HG03457 (cell line): ENCODE results near the gene ANXA11.

Experiments used
- ATAC-seq: cut with Tn5 transposase; IDR thresholded peaks from one replicate; pipeline ENCODE4 v1.9.1; 2021; ENCODE audit warnings: moderate number of reproducible peaks; ENCODE audit not compliant: unreplicated experiment

ANXA11 gene

DNA sequence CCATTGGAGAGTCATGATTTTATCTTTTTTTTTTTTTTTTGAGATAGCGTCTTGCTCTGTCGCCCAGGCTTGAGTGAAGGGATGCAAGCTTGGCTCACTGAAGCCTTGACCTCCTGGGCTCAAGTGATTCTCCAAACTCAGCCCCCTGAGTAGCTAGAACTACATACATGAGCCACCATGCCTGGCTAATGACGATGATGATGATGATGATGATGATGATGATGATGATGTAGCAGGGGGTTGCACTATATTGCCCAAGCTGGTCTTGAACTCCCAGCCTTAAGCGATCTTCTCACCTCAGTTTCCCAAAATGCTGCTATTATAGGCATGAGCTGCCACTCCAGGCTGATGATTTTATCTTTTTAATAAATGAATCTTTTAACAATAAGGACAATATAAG, 86.7 kb downstream of the ANXA11 start:
- ATAC-seq: no peak

- no peak for ATAC-seq
Measured at GRCh38 chr10:80110986-80111385, 94.4 kb downstream of the ANXA11 start.

DNA sequence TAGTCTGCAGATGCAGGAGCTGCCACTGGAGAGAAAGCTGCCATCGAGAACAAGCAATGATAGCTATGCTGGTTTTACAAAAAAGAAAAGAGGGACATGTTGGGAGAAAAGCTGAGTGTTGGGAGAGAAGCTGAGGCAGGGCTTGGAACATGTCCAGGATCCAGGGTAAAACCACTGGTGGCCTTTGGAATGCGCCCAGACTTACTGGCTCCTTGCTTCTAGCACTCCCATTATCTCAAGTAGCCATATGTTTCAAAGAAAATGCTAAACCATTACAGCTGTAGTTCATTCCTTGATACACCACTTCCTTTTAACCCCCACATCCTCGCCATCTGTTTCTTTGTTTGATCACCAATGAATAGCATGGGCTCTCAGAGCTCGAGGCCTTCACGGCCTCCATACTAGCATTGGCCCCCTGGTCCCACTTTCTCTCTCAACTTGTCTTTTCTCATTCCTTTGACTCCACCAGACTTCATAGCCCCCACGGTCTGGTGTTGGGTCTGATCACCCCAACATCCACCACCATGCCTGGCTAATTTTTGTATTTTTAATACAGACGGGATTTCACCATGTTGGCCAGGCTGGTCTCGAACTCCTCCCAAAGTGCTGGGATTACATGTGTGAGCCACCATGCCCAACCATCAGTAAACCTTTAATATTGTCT, 96.6 kb downstream of the ANXA11 start:
- no peak for ATAC-seq

DNA sequence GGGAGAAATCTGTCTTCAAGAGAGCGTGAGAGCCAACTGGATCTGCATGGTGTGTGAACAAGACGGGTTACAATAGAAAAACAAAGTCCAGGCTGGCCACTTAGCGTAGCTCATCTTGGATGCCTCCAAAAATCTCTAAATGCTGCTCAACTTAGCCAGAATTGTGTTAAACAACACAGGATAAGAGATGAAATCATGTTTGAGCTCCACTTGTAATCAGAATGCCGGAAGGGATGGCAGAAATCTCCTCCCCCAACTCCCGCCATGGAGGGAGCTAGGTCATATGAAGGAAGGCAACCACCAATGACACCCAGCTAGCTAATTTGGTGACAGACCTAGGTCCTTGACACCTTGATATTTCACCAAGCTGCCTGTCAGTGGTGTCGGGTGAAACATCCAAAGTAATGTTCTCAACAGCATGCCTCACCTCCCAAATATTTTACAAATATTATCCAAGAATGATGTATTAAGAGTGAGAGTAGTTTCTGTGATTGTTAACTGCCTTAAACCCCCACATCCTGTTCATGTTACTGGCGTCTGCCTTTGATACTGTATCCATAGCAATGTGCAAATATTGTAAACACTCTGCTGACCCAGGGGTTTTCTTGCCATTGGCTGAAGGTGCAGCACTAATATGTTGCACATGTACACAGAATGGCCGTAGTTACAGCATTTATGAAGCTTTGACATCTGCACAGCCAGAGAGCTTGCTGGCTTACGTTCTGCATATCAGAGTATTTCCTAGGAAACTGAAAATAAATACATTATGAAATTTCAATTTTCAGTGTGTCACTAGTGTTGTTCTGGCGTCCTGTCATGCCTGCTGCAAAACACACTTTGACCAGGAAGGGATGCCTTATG, 101.0 kb downstream of the ANXA11 start:
- ATAC-seq: no peak
